SH-SY5Y (cell line): ENCODE data around the gene PYM1.

ENCODE experiments used
- GATA2 ChIP-seq: IDR thresholded peaks from 2 replicates; pipeline ENCODE4 v1.6.1; 2011; ENCODE audit warnings: mild to moderate bottlenecking, low read depth, low read length
- GATA3 ChIP-seq: IDR thresholded peaks from 2 replicates; pipeline ENCODE4 v1.6.1; 2011; ENCODE audit warnings: low read depth, mild to moderate bottlenecking, low read length, moderate library complexity

- TF ChIP-seq GATA3 (no peak), GATA2 (no peak)
Measured at GRCh38 chr12:55912908-55913307, 14.8 kb downstream of the PYM1 start.
